ENCODE data around the gene RNU1-1.
"Not testable (repeated sequence)": the region's sequence is repeated elsewhere in the genome, so short reads cannot be mapped to it uniquely, and the experiment has no call there.

The RNU1-1 gene

DNA sequence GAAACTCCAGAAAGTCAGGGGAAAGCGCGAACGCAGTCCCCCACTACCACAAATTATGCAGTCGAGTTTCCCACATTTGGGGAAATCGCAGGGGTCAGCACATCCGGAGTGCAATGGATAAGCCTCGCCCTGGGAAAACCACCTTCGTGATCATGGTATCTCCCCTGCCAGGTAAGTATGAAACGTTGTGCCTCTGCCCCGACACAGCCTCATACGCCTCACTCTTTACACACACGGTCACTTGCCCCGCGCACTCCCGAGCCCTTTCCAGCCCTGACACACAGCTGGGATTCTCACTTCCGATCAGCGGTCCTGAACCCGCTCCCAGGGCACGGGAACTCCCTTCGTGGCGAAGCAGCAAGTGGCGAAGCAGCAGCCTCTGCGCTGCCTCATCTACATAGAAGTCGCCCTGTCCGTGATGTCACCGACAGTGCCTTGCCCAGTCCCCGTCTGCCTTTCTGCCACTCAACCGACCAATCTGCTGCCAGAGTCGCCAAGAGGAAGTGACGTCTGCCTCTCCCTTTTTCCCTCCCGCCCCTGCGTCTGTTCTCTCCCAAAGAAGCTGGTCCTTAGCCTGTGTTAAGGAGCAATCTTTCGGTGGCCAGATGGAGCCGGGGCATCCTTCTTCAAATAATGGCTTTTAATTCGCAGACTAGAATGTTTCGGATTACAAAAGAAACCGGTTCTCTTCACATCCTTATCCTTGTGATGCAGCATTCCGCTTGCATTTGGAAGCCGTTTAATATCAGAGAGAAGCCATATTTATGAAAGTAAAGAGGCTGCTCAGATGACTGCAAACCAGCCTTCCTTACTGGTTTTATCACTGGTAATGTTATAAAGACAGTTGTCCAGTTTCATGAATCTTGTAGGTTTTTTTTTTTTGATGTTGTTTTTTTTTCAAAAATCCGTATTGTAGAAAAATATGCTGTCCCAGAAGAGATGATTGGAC is at the start of gene RNU1-1:
Gene RNU1-1, minus strand, starts transcription at position 179 of the 949 bp plus-strand sequence.
- peak; percentile 75 to 79 for DNase-seq

DNA sequence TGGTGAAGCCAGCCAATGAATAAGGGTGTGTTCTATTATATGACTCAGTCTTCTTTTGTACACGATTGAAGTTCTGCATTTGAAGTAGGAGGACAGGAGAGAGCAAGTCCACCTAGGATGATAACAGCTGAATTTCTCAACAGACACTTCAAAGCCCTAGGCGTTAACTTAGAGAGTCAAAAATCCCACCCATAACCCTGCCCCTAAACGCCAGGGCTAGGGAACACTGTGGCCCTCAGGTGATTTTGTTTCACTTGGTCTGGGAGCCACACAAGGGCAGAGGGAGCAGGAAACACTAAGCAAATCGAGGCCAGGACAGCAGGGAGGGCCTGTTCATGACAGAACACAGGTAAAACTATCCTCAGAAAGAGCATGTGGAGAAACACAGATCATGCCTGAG is 47.0 kb upstream of the RNU1-1 start:
- not testable (repeated sequence) for DNase-seq

- not testable (repeated sequence) for DNase-seq
Measured at GRCh38 chr1:16560498-16560897, 46.4 kb upstream of the RNU1-1 start.

DNA sequence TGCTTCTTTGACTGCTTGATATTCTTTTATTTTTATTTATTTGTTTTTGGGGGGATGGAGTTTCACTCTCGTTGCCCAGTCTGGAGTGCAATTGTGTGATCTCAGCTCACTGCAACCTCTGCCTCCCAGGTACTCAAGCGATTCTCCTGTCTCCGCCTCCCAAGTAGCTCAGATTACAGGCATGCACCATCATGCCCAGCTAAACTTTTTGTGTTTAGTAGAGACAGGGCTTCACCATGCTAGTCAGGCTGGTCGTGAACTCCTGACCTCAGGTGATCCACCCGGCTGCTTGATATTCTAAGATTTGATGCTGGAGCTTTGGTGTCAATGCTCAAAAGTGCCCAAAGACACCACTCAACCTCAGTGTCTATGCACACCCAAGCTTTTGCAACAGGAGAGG is 45.6 kb upstream of the RNU1-1 start:
- DNase-seq: not testable (repeated sequence)

DNA sequence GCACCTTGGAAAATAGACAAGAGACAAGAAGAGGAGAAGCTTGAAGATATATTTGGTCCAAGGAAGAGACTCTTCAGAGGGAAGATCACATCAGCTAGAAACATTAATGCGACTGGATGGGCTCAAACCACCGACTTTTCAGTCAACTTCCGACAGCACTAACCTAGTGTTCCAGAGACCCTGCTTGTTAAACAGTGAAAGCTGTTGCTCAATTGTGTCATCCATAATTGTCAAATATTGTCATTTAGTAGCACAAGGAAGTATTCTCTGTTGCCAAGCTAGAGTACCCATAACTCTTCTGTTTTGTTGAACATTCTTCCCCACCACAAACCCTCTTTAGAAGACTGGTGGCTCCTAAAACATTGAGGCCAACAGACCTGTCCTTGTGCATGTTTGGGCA is 42.9 kb upstream of the RNU1-1 start:
- DNase-seq: not testable (repeated sequence)

- DNase-seq: not testable (repeated sequence)
Measured at GRCh38 chr1:16553244-16553643, 39.2 kb upstream of the RNU1-1 start.

DNA sequence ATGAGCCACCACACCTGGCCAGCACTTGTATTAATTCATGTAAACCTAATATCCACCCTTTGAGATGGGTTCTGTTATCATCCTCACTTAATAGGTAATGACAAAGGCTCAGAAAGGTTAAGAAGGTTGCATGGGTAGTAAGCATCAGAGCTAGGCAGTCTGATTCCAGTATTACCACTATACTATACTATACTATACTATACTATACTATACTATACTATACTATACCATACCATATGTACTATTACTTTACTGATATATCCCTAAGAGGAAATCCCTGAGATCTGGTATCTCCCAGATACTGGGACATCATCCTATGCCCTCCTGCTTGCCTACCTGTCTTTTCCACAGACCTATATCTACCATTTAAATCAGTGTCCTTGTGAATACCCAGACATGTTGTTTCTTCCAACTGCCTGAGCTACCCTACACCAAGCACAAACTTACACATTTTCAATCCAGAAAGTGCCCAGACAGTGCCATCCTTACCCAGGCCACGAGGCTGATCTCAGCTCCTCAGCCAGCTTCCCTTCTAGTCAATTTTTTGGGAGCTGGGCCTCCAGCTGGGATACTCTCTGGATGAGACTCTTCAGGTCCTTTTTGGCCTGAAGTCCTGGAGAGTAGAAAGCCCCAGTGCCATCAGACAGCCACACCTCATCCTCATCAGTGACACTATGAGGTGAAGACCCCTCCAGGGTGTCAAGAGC is 36.3 kb upstream of the RNU1-1 start:
- not testable (repeated sequence) for DNase-seq

GRCh38 chr1:16549545-16549944 is 35.5 kb upstream of the RNU1-1 start:
- not testable (repeated sequence) for DNase-seq

DNA sequence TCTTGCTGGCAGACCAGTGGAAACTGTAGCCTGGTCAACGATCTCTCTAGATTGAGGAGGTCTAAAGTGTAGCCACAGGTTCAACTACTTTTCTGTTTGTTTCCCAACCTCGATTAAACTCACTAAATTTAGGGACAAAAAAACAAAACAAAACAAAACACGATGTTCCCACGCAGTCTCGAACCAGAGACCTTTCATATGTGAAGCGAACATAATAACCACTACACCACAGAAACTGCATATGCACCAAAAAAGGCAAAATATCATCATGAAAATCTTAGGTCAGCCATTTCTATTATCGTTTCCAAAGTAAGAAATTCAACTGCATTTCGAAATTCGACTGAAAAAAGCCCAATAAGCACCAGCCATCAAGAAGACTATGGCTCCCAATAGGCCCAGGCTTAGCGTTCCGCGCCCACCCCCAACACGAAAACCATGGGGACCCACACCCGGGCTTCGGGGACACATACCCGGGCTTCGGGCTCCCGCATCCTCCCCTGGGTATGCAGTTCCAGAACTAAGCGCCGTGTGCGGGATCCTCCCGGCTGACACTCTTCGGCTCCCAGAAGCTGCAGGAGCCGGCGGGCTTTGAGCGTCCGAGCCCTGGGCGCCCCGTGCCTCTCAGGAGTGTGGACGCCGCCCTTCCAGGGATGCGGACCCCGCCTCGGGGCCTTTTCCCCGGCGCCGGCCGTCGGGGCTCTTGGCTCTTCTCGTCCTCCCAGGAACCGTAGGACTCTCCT is 33.6 kb upstream of the RNU1-1 start:
- DNase-seq: not testable (repeated sequence)

DNA sequence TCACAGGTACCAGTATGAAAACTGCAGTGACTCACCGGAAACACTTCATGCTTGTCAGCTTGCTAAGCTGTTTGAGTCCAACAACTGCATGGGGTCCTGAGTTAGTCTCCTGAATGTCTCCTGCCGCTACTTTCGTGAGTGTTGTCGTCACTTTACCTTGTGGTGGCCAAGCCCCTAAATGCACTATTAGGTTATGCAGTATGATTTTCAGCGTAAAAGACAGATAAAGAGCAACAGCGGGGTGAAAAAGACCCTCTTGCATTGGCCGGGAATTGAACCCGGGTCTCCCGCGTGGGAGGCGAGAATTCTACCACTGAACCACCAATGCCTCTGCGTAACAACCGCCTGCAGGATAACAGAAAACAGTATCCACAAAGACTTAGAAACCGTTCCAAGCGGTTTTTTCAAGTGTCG is 31.6 kb upstream of the RNU1-1 start:
- DNase-seq: not testable (repeated sequence)

- DNase-seq: not testable (repeated sequence)
Measured at GRCh38 chr1:16540421-16540893, 26.4 kb upstream of the RNU1-1 start.

DNA sequence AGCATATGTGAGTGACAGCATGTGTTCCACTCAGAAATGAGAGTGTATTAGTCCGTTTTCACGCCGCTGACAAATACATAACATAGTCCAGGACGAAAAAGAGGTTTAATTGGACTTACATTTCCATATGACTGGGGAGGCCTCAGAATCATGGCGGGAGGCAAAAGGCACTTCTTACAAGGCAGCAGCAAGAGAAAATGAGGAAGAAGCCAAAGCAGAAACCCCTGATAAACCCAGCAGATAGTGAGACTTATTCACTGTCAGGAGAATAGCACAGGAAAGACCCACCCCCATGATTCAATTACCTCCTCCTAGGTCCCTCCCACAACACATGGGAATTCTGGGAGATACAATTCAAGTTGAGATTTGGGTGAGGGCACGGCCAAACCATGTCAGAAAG is 23.4 kb upstream of the RNU1-1 start:
- DNase-seq: not testable (repeated sequence)

- DNase-seq: not testable (repeated sequence)
Measured at GRCh38 chr1:16536796-16537195, 22.7 kb upstream of the RNU1-1 start.

DNA sequence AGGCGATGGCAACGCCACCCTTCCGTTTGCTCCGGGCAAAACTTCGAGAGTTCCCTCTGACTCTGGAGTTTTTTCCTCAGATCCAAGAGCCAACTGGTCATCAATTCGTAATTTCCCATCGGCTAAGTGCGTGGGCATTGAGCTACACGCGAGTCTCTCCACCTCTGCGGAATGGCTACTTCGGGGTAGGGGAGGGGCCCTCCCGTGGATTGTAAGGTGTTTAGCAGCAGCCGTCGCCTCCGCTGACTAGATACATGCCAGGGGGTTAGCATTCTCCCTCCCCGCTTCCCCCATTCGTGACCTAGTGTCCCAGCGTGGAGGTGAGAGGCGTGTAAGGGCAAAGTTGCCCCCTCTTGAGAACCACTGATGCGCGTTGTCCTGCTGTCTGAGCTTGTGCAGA is 21.8 kb upstream of the RNU1-1 start:
- not testable (repeated sequence) for DNase-seq

GRCh38 chr1:16535487-16535886 is 21.4 kb upstream of the RNU1-1 start:
- not testable (repeated sequence) for DNase-seq

DNA sequence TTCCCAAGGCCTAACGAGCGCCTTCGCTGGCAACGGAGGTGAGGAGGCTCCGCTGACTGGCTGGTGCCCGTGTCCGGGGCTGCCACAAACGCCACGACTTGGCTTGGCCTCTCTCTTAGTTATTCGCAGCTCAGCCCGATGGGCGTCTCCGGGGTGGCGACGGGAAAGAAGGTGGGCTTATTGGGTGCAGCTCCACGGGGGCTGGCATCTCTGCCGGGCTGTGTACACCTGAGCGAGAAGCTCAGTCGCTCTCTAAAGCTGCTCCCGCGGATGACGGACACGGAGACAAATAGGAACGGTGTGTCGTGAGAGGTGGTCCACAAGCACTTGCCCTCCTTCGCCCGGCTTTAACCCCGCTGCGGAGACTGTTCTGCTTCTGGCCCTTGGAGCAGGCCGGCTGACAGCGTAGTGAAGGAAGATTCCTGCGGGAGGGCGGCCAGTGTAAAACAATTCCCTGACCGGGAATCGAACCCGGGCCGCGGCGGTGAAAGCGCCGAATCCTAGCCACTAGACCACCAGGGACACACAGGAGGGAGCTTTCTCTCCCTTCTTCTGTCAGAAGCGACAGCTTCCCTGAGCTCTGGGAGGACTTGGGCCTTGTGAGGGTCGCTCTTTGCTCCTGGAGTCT is 20.9 kb upstream of the RNU1-1 start:
- not testable (repeated sequence) for DNase-seq

- not testable (repeated sequence) for DNase-seq
Measured at GRCh38 chr1:16534239-16534828, 20.2 kb upstream of the RNU1-1 start.

DNA sequence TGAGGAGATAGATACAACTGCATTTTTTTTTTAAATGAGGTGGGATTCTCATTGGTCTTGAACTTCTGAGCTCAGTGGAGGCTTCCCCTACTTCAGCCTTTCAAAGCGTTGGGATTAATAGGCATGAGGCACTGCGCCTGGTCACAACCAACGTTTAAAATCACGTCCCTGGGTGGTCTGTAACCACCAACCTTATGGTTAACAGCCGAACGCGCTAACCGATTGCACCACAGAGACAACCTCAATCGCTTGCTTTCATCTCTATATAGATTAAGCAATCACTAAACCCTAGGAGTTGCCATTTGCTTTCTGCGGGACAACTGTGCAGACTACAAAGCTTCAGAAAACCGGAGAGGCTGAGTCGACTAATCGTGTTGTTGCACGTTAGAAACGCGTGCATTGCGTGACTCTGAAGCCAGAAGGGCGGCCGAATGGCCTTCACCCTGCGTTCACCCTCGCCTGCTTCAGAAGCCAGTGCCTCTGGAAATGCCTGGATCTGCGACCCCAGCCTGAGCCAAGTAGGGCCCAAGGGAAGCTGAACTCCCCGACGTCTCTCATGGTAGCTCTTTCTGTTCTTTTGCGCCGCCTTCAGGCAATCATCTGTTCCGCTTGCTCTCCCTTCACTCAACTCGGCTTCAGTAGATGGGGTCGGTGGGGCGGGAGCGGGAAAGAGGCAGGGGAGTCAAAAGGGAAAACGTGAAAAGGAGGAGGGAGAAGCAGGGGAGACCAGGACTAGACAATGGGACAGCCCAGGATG is 18.3 kb upstream of the RNU1-1 start:
- DNase-seq: not testable (repeated sequence)

GRCh38 chr1:16528338-16528737 is 14.3 kb upstream of the RNU1-1 start:
- not testable (repeated sequence) for DNase-seq

DNA sequence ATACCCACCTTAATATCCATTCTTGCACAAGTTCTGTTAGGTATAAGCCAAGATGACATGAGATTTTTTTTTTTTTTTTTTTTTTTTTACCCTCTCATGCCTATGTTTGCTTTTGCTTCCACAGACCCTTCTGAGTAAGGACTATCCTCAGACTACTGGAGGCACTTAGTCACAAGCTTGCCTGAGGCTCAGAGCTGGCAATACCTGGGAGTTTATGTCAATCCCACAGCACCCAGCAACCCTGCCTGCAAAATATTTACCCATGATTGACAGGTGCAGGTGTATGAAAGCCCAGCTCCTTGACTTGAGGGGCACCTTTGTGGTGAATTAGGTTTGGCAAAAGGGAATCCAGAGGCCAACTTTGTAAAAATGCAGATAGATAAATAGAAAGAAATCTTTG is 11.7 kb upstream of the RNU1-1 start:
- not testable (repeated sequence) for DNase-seq

- DNase-seq: not testable (repeated sequence)
Measured at GRCh38 chr1:16521679-16522078, 7.6 kb upstream of the RNU1-1 start.
